Ishikawa (cell line): ENCODE results near the gene MALRD1.

Experiments used
- CEBPB ChIP-seq: IDR thresholded peaks from 2 replicates; pipeline ENCODE4 v1.6.1; 2012
- CREB1 ChIP-seq: IDR thresholded peaks from 2 replicates; pipeline ENCODE4 v1.6.1; 2012; ENCODE audit warnings: low read depth
- EGR1 ChIP-seq: IDR thresholded peaks from 2 replicates; pipeline ENCODE4 v1.6.1; 2012
- EP300 ChIP-seq: IDR thresholded peaks from 2 replicates; pipeline ENCODE4 v1.6.1; 2012; ENCODE audit warnings: borderline replicate concordance
- FOXM1 ChIP-seq: IDR thresholded peaks from 2 replicates; pipeline ENCODE4 v1.6.1; 2012; ENCODE audit warnings: low read depth, borderline replicate concordance
- NFIC ChIP-seq: IDR thresholded peaks from 2 replicates; pipeline ENCODE4 v1.6.1; 2012
- RAD21 ChIP-seq: IDR thresholded peaks from 2 replicates; pipeline ENCODE4 v1.6.1; 2012; ENCODE audit warnings: low read depth
- REST ChIP-seq: IDR thresholded peaks from 2 replicates; pipeline ENCODE4 v1.6.1; 2012; ENCODE audit warnings: low read depth, mild to moderate bottlenecking
- TAF1 ChIP-seq: IDR thresholded peaks from 2 replicates; pipeline ENCODE4 v1.6.1; 2012; ENCODE audit warnings: low read depth, mild to moderate bottlenecking
- TCF12 ChIP-seq: IDR thresholded peaks from 2 replicates; pipeline ENCODE4 v1.6.1; 2012; ENCODE audit warnings: low read depth
- TEAD4 ChIP-seq: IDR thresholded peaks from 2 replicates; pipeline ENCODE4 v1.6.1; 2012
- YY1 ChIP-seq: IDR thresholded peaks from 2 replicates; pipeline ENCODE4 v1.6.1; 2012; ENCODE audit warnings: low read depth
- ZBTB7A ChIP-seq: IDR thresholded peaks from 2 replicates; pipeline ENCODE4 v1.6.1; 2012; ENCODE audit warnings: low read depth
- TF ChIP-seq, protein P1 (sequence below): IDR thresholded peaks from 2 replicates; pipeline ENCODE4 v1.6.1; 2012
- TF ChIP-seq, protein P2 (sequence below): IDR thresholded peaks from 2 replicates; pipeline ENCODE4 v1.6.1; 2012

MALRD1 gene

DNA sequence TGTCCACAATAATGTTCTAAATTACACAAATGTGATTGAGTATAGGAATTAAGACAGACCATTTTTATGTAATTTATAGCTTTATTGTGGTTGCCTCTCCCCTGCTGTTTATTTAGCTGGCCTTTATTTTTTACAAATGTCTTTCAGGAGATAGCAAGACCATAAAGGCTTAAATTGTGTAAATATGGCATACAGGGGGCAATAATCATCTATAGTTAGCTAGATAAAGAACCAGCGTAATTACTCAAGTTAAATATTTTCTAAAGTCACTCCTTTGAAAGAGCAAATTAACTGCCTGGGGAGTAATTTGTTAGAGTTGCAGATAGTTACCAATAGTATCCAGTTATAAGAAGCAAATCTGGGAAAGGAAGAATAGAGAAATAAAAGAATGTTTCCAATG lies at the start of gene MALRD1:
Gene MALRD1 (plus strand): TSS at position 313 of the 400 bp plus-strand sequence. CDS start 138 bp downstream, outside the sequence.
- TF ChIP-seq REST = no peak
- no peak for TF ChIP-seq YY1
- TF ChIP-seq, protein P1, sequence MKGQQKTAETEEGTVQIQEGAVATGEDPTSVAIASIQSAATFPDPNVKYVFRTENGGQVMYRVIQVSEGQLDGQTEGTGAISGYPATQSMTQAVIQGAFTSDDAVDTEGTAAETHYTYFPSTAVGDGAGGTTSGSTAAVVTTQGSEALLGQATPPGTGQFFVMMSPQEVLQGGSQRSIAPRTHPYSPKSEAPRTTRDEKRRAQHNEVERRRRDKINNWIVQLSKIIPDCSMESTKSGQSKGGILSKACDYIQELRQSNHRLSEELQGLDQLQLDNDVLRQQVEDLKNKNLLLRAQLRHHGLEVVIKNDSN = no peak
- no peak for TF ChIP-seq EGR1
- no peak for TF ChIP-seq TEAD4
- no peak for TF ChIP-seq ZBTB7A
- no peak for TF ChIP-seq RAD21
- TF ChIP-seq, protein P2, sequence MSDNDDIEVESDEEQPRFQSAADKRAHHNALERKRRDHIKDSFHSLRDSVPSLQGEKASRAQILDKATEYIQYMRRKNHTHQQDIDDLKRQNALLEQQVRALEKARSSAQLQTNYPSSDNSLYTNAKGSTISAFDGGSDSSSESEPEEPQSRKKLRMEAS = no peak
- no peak for TF ChIP-seq EP300
- no peak for TF ChIP-seq TAF1
- no peak for TF ChIP-seq FOXM1
- TF ChIP-seq CEBPB = no peak
- TF ChIP-seq TCF12 = no peak
- TF ChIP-seq NFIC = no peak
- no peak for TF ChIP-seq CREB1

GRCh38 chr10:19003341-19003740 lies 45.3 kb upstream of the MALRD1 start:
- no peak for TF ChIP-seq EP300

- no peak for TF ChIP-seq CEBPB
- TF ChIP-seq CREB1 = no peak
- TF ChIP-seq, protein P1 = no peak
- TF ChIP-seq EP300 = no peak
- TF ChIP-seq TAF1 = no peak
- no peak for TF ChIP-seq TEAD4
- no peak for TF ChIP-seq REST
- no peak for TF ChIP-seq NFIC
- no peak for TF ChIP-seq EGR1
- TF ChIP-seq RAD21 = no peak
- TF ChIP-seq, protein P2 = no peak
- no peak for TF ChIP-seq YY1
- no peak for TF ChIP-seq FOXM1
- no peak for TF ChIP-seq ZBTB7A
- TF ChIP-seq TCF12 = no peak
Measured at GRCh38 chr10:19012111-19012510, 36.5 kb upstream of the MALRD1 start.

DNA sequence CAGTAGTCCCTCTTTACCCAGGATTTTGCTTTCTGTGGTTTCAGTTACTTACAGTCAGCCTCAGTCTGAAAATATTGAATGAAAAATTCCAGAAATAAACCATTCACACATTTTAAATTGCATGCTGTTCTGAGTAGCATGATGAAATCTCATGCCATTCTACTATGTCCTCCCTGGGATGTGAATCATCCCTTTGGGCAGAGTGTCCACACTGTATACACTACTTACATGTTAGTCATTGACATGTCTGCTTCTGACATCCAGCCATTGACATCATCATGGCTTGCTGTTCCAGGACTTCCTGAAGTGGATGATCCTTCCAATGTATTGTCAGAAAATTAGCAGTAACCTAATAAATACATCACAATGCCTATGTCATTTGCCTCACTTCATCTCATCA lies 34.6 kb upstream of the MALRD1 start:
- no peak for TF ChIP-seq NFIC
- TF ChIP-seq, protein P1 = no peak
- TF ChIP-seq EGR1 = no peak
- TF ChIP-seq TEAD4 = no peak
- TF ChIP-seq TAF1 = no peak
- TF ChIP-seq ZBTB7A = no peak
- no peak for TF ChIP-seq TCF12
- no peak for TF ChIP-seq REST
- no peak for TF ChIP-seq RAD21

GRCh38 chr10:19014498-19014897 lies 34.1 kb upstream of the MALRD1 start:
- TF ChIP-seq EP300 = no peak
